ENCODE measurements around the gene LGALS8.

LGALS8 gene

GRCh38 chr1:236532850-236533249 is 9.1 kb downstream of the LGALS8 start:
- FAIRE-seq: no peak
- TF ChIP-seq CTCF (IDR thresholded peaks at IDR 0.05; ENCODE audit: insufficient read depth, missing control alignments): no peak
- DNase-seq (ENCODE audit: insufficient read length, low spot score): no peak

GRCh38 chr1:236534151-236534651 is 10.4 kb downstream of the LGALS8 start:
- DNase-seq (ENCODE audit: insufficient read length, low spot score) (no peak), FAIRE-seq (no peak)
- TF ChIP-seq CTCF (IDR thresholded peaks at IDR 0.05; ENCODE audit: insufficient read depth, missing control alignments): no peak

GRCh38 chr1:236535190-236535589 is 11.4 kb downstream of the LGALS8 start:
- FAIRE-seq (no peak), DNase-seq (ENCODE audit: insufficient read length, low spot score) (no peak)
- TF ChIP-seq CTCF (IDR thresholded peaks at IDR 0.05; ENCODE audit: insufficient read depth, missing control alignments): no peak

- no peak for TF ChIP-seq CTCF (IDR thresholded peaks at IDR 0.05; ENCODE audit: insufficient read depth, missing control alignments)
- FAIRE-seq: no peak
- DNase-seq (ENCODE audit: insufficient read length, low spot score): no peak
Observed at GRCh38 chr1:236535662-236536161, 11.9 kb downstream of the LGALS8 start.

- DNase-seq (ENCODE audit: insufficient read length, low spot score): no peak
- no peak for TF ChIP-seq CTCF (IDR thresholded peaks at IDR 0.05; ENCODE audit: insufficient read depth, missing control alignments)
- FAIRE-seq: no peak
Observed at GRCh38 chr1:236536540-236536939, 12.8 kb downstream of the LGALS8 start.

GRCh38 chr1:236540813-236541465 is 17.2 kb downstream of the LGALS8 start:
- DNase-seq (ENCODE audit: insufficient read length, low spot score) (no peak), FAIRE-seq (no peak)

More at GRCh38 chr1:236540813-236541465, 17.2 kb downstream of the LGALS8 start:
- TF ChIP-seq CTCF (IDR thresholded peaks at IDR 0.05; ENCODE audit: insufficient read depth, missing control alignments): no peak

Data from D721Med (cell line).